ES-I3 (cell line): ENCODE data around the gene FLYWCH1.

Source experiments
- H3K36me3 ChIP-seq: 2 replicates; pipeline ENCODE4 v1.6.1; 2013; ENCODE audit warnings: mild to moderate bottlenecking, low read length, control low read depth, moderate library complexity; ENCODE audit not compliant: insufficient read depth
- H3K4me1 ChIP-seq: 2 replicates; pipeline ENCODE4 v1.6.1; 2013; ENCODE audit warnings: mild to moderate bottlenecking, control low read depth, low read length; ENCODE audit not compliant: insufficient read depth
- H3K9ac ChIP-seq: 2 replicates; pipeline ENCODE4 v1.6.1; 2013; ENCODE audit warnings: low read depth, mild to moderate bottlenecking, low read length, moderate library complexity
- H3K9me3 ChIP-seq: 2 replicates; pipeline ENCODE4 v1.6.1; 2013; ENCODE audit warnings: mild to moderate bottlenecking, low read length, moderate library complexity; ENCODE audit not compliant: control insufficient read depth, insufficient read depth

Gene FLYWCH1

GRCh38 chr16:2969545-2970521, 58.1 kb downstream of the FLYWCH1 start:
- Histone ChIP-seq H3K9ac (peak overlapping the region; percentile 91), H3K9me3 (no peaks in the 10 kb centered on the region), H3K36me3 (peaks cover 3% of the 10 kb centered on the region; the same call in 1 of the 2 replicates), H3K4me1 (peaks cover 6% of the 10 kb centered on the region; the same call in 1 of the 2 replicates)

- Histone ChIP-seq H3K9ac (peak overlapping the region; percentile 91; the same call in 1 of the 2 replicates), H3K9me3 (no peaks in the 10 kb centered on the region), H3K4me1 (peaks cover 6% of the 10 kb centered on the region; the same call in 1 of the 2 replicates), H3K36me3 (peaks cover 3% of the 10 kb centered on the region)
Observed at GRCh38 chr16:2970563-2970962, 58.8 kb downstream of the FLYWCH1 start.

- Histone ChIP-seq H3K9ac (no peak overlapping the region), H3K36me3 (peaks cover 3% of the 10 kb centered on the region), H3K4me1 (peaks cover 4% of the 10 kb centered on the region; the same call in 1 of the 2 replicates), H3K9me3 (no peaks in the 10 kb centered on the region)
Observed at GRCh38 chr16:2971134-2971984, 59.6 kb downstream of the FLYWCH1 start.

DNA sequence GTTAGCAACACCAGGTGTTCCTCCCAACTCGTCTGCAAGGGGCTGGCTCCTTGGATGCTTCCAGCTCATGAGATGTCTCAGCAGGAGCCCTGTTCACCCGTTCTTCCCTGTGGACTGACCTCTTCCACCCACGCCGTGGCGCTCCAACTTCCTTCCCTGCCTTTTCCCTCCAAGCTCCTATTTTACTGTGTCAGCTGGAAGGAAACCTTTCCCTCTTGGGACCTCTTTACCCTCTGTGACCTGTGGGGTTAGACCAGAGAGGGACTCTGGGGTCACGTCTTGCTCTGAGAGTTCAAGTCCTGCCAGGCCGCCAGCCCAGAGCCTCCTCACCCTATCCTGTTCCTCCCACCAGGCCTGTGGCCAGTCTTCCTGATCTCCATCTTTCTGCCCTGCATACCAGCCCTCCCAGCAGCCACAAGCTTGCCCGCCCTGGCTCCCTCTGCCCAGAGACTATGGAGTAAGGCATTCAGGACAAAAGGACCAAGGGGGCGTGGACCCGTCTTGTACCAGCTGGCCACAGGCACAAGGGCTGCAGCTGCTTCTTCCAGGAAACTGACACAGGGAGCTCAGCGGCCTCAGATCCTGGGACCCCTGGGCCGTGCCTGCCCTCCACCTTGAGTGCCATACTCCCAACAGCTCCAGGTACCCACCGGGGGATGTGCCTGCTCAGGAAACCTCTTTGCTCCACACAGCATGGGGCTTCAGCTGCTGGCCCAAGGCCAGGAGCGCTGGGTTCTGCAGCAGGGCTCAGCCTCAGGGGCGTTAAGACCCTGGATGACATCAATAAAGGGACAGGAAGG, 60.5 kb downstream of the FLYWCH1 start:
- Histone ChIP-seq H3K36me3 (peaks cover 3% of the 10 kb centered on the region), H3K9me3 (no peaks in the 10 kb centered on the region)

DNA sequence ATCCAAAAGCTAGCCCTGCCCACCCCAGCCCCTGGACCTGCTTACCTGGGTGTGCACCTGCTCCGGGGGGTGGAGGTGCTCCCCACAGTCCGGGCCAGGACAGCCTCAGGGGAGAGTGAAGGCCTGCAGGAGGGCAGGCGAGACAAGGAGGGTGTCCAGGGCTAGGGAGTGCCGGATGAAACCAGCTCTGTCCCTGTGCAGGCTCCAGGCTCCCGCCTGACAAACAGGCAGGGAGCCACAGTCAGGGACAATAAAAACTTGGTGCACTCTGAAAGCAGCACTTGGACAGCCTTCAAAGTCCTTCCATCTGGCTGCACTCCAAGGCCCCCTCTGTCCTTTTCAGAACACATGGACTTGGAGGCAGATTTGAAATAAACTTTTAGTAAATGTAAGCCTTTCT, 61.4 kb downstream of the FLYWCH1 start:
- Histone ChIP-seq H3K36me3 (peaks cover 3% of the 10 kb centered on the region), H3K4me1 (peaks cover 2% of the 10 kb centered on the region; the same call in 1 of the 2 replicates), H3K9me3 (no peaks in the 10 kb centered on the region), H3K9ac (no peak overlapping the region)

More for the DNA sequence above, 60.5 kb downstream of the FLYWCH1 start:
- peaks cover 4% of the 10 kb centered on the region; the same call in 1 of the 2 replicates for H3K4me1 ChIP-seq
- no peak overlapping the region for H3K9ac ChIP-seq

DNA sequence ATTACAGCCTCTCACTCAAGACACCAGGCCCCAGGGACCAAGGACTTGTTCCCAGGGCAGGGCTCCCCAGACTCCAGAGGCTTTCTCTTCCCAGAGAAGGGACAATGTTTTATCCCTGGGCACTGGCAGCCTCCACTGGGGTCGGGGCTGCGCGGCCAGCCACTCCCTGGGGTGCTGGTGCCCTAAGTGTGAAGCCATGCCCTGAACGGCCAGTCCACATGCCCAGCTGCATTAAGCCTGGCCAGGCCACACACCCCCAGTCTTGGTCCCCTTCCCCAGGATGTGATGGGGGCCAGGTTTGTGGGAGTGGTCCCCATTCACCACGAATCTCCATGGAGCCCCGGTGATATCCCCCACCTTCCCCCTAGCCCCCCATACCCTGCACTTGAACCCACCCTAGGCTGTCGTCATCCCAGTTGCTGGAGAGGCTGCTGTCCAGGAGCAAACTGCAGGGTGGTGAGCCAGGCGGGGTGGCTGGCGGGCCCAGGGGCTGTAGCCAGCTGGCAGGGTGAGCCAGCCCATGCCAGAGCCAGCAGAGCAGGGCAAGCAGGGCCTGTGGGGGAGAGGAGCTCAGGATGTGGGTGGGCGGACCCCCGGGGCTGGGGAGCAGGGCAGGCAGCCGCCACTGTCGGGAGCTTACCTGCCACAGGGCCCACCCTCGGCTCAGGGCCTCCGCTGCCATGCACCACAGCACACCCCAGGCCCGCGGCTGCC, 62.0 kb downstream of the FLYWCH1 start:
- Histone ChIP-seq H3K9me3 (no peaks in the 10 kb centered on the region), H3K4me1 (no peaks in the 10 kb centered on the region), H3K9ac (no peak overlapping the region), H3K36me3 (peaks cover 3% of the 10 kb centered on the region)

DNA sequence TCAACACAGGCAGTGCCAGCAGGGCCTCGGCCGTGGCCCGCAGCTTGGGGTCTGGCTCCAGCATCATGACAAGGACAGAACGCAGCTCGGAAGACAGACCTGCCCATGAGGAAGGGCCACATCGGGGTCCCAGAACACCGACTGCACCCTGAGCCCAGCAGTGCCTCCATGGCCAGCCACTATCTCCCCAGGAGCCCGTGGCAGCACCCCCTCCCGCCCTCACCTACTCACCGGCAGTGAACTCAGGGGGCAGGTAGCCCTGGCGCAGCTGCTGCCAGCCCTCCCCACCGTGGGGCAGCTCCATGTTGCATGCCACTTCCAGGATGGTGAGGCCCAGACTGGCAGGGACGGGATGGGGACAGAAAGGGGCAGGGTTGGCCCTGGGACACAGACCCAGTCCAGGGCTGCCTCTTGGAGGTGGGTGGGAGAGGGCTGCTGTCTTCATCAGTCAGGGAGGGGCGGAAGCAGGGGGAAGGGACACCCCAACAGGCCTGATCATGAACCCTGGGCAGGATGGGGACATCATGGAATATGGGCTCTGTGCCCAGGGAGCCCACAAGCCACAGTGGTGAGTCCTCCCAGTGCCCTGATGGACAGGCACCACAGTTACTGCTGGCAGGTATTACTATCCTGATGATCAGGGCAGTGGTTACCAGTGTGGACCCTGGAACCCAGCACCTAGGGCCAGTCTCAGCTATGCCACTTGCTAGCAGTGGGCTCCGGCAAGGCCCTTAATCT, 62.8 kb downstream of the FLYWCH1 start:
- H3K4me1 ChIP-seq, result no peaks in the 10 kb centered on the region
- no peaks in the 10 kb centered on the region for H3K9me3 ChIP-seq
- H3K36me3 ChIP-seq, result peaks cover 3% of the 10 kb centered on the region
- no peak overlapping the region for H3K9ac ChIP-seq

DNA sequence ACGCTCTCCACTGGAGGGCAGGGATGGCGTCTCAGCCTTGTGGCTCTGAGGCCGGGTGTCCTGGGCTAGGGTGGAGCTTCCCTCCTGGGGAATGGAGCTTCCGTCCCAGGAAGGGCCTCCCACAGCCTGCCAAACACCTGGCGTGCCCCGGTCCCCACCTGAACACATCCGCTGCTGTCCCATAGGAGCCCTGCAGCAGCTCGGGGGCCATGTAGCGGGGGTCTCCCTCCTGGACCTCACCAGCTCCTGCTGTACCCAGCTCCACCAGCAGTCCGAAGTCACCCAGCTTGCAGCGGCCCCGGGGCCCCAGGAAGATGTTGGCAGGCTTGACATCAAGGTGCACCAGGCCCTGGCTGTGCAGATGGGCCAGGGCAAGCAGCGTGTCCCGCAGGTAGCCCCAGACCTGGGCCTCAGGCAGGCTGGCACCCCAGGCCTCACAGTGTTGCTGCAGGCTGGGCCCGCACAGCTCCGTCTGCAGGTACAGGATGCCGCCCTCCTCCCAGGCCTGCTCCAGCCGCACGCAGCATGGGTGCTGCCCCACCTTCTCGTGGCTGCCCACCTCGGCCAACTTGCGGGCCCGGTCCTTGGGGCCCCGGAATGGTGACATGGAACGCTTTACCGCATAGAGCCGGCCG, 63.5 kb downstream of the FLYWCH1 start:
- Histone ChIP-seq H3K9me3 (no peaks in the 10 kb centered on the region), H3K9ac (no peak overlapping the region), H3K36me3 (peaks cover 3% of the 10 kb centered on the region), H3K4me1 (no peaks in the 10 kb centered on the region)

- H3K4me1 ChIP-seq, result no peaks in the 10 kb centered on the region
- H3K36me3 ChIP-seq, result peaks cover 3% of the 10 kb centered on the region
- H3K9me3 ChIP-seq, result no peaks in the 10 kb centered on the region
Observed at GRCh38 chr16:2976201-2976600, 64.5 kb downstream of the FLYWCH1 start.

DNA sequence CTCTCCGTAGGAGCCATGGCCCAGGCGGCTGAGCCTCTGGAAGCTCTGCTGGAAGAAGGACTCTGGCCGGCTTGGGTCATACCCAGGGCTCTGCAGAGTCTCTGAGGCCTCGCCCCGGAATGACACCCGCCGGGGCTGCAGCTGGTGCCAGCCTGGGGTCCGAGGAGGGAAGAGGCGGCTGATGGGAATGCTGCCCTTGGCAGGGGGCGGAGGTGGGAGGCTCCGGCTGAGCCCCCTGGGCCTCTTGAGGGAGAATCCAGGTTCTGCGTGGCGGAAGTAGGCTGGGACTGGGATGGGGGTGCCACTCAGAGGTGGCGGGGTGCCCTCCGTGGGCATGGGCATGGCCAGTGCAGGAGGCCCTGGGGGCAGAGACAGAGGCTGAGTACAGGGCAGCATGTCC, 64.9 kb downstream of the FLYWCH1 start:
- no peaks in the 10 kb centered on the region; the same call in 1 of the 2 replicates for H3K4me1 ChIP-seq
- peaks cover 3% of the 10 kb centered on the region for H3K36me3 ChIP-seq

More at GRCh38 chr16:2976201-2976600, 64.5 kb downstream of the FLYWCH1 start:
- H3K9ac ChIP-seq, result no peak overlapping the region

GRCh38 chr16:2977440-2977839, 65.7 kb downstream of the FLYWCH1 start:
- Histone ChIP-seq H3K4me1 (no peaks in the 10 kb centered on the region; the same call in 1 of the 2 replicates), H3K9me3 (no peaks in the 10 kb centered on the region), H3K36me3 (peaks cover 3% of the 10 kb centered on the region), H3K9ac (no peak overlapping the region)

More for the DNA sequence above, 64.9 kb downstream of the FLYWCH1 start:
- Histone ChIP-seq H3K9ac (no peak overlapping the region), H3K9me3 (no peaks in the 10 kb centered on the region)

- Histone ChIP-seq H3K9ac (peak overlapping the region; percentile 97), H3K9me3 (no peaks in the 10 kb centered on the region), H3K36me3 (no peaks in the 10 kb centered on the region; the same call in 1 of the 2 replicates), H3K4me1 (peaks cover 4% of the 10 kb centered on the region; the same call in 1 of the 2 replicates)
Observed at GRCh38 chr16:2979669-2980226, 68.0 kb downstream of the FLYWCH1 start.
